ENCODE measurements around the gene ERICH2.

Gene ERICH2

GRCh38 chr2:170845343-170845742 is 75.2 kb downstream of the ERICH2 start:
- Histone ChIP-seq H3K4me1 (ENCODE audit: control insufficient read depth, insufficient read depth, low read length) (no peaks in the 10 kb centered on the region), H3K27me3 (ENCODE audit: control insufficient read depth in 1 of 2, insufficient read depth in 2 of 2, low read length in 2 of 2) (peaks cover 0 to 2% of the 10 kb centered on the region in 2 donors), H3K36me3 (ENCODE audit: control insufficient read depth in 2 of 2, insufficient read depth in 2 of 2, low read length in 2 of 2) (no peaks in the 10 kb centered on the region), H3K4me3 (ENCODE audit: low read length in 2 of 2) (no peak overlapping the region), H3K27ac (ENCODE audit: low read length) (no peak overlapping the region), H3K9me3 (ENCODE audit: control insufficient read depth in 2 of 2, low read length in 2 of 2) (no peaks in the 10 kb centered on the region), H3K9ac (ENCODE audit: low read length in 2 of 2) (no peak overlapping the region)

GRCh38 chr2:170846314-170846713 is 76.1 kb downstream of the ERICH2 start:
- Histone ChIP-seq H3K27ac (ENCODE audit: low read length) (no peak overlapping the region), H3K36me3 (ENCODE audit: control insufficient read depth in 2 of 2, insufficient read depth in 2 of 2, low read length in 2 of 2) (no peaks in the 10 kb centered on the region), H3K9ac (ENCODE audit: low read length in 2 of 2) (no peak overlapping the region), H3K27me3 (ENCODE audit: control insufficient read depth in 1 of 2, insufficient read depth in 2 of 2, low read length in 2 of 2) (peaks cover 0 to 2% of the 10 kb centered on the region in 2 donors), H3K4me1 (ENCODE audit: control insufficient read depth, insufficient read depth, low read length) (no peaks in the 10 kb centered on the region), H3K9me3 (ENCODE audit: control insufficient read depth in 2 of 2, low read length in 2 of 2) (no peaks in the 10 kb centered on the region), H3K4me3 (ENCODE audit: low read length in 2 of 2) (no peak overlapping the region)

GRCh38 chr2:170847716-170848115 is 77.5 kb downstream of the ERICH2 start:
- H3K9ac ChIP-seq (ENCODE audit: low read length in 2 of 2), result no peak overlapping the region
- peaks cover 0 to 2% of the 10 kb centered on the region in 2 donors for H3K27me3 ChIP-seq (ENCODE audit: control insufficient read depth in 1 of 2, insufficient read depth in 2 of 2, low read length in 2 of 2)
- H3K4me3 ChIP-seq (ENCODE audit: low read length in 2 of 2), result no peak overlapping the region
- no peaks in the 10 kb centered on the region for H3K4me1 ChIP-seq (ENCODE audit: control insufficient read depth, insufficient read depth, low read length)
- no peaks in the 10 kb centered on the region for H3K36me3 ChIP-seq (ENCODE audit: control insufficient read depth in 2 of 2, insufficient read depth in 2 of 2, low read length in 2 of 2)
- no peaks in the 10 kb centered on the region for H3K9me3 ChIP-seq (ENCODE audit: control insufficient read depth in 2 of 2, low read length in 2 of 2)
- no peak overlapping the region for H3K27ac ChIP-seq (ENCODE audit: low read length)

All from stomach smooth muscle (tissue), 2 donors.